Inferior parietal cortex (tissue), 1 donor: ENCODE measurements around the gene LMF1.
"Not testable (repeated sequence)": the region's sequence is repeated elsewhere in the genome, so short reads cannot be mapped to it uniquely, and the experiment has no call there.

Experiments
- DNase-seq: peaks from one replicate; pipeline ENCODE4 v3.0.0-alpha.2; 2016; ENCODE audit errors: extremely low spot score

LMF1 gene

DNA sequence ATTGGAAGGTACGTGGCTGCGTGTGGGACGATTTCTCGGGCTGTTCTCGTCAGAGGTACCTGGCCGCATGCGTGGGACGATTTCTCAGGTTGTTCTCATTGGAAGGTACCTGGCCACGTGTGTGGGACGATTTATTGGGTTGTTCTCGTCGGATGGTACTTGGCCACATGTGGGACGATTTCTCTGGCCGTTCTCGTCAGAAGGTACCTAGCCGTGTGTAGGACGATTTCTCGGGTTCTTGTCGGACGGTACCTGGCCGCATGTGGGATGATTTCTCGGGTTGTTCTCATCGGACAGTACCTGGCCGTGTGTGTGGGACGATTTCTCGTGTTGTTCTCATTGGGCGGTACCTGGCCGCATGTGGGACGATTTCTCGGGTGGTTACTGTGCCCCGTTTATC, 120.1 kb downstream of the LMF1 start:
- DNase-seq, result no peak

DNA sequence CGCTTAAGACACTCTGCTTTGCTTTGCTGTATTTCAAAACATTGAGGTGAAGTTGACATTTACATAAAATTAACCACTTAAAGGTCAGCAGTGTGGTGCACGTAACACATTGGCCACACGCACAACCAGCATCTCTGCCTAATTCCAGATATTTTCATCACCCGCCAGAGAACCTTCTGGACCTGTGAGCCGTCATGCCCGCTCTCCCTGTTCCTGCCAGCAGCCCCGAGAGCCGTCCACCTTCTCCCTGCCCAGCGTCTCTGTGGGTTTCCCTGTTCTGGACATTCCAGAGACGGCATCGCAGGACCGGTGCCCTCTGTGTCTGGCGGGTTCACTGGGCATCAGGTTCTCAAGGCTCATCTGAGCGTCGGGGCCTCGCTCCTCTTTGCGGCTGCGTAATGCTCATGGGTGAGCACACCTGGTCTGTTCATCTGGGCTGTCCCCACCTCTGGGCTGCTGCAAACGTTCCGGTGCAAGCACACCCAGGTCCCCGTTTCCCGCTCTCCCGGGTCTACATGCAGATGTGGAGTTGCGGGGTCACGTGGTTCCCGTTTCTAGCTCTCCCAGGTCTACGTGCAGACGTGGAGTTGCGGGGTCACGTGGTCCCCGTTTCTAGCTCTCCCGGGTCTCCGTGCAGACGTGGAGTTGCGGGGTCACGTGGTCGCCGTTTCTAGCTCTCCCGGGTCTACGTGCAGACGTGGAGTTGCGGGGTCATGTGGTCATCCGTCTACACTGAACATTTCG, 122.1 kb downstream of the LMF1 start:
- no peak for DNase-seq

DNA sequence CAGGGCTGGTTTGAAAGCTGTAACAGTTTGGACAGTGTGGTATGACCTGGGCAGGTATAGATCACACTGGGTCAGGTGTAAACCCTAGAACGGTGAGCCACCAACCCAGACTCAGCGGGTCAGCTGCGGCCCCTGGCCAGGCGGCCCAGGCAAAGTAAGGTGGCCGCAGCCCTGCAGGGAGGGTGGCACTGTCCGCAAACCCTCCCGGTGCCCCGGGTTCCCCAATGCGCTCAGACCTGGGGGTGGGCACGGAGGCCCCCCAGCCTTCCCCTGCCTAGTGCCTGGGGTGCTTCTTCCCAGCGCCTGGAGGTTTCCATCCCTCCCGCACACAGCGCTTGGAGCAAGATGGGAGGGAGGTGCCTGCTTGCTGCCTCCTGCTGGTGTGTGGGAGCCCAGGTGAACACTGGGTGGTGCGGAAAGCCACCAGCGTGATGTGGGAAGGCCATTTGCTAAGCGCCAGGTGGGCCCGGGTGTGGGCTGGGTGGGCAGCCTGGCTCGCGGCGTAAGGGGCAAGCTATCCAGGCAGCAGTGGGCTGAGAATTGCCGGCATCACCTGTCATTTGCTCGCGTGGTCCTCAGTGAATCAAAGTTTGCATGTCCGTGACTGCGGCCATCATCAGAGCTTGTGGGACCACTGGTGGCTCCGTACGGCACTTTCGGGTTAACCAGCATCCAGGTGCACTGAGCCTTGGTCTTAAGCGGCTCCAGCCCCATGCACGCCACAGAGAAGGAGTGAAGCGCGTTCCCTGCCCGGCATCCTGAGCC, 122.9 kb downstream of the LMF1 start:
- DNase-seq, result no peak

DNA sequence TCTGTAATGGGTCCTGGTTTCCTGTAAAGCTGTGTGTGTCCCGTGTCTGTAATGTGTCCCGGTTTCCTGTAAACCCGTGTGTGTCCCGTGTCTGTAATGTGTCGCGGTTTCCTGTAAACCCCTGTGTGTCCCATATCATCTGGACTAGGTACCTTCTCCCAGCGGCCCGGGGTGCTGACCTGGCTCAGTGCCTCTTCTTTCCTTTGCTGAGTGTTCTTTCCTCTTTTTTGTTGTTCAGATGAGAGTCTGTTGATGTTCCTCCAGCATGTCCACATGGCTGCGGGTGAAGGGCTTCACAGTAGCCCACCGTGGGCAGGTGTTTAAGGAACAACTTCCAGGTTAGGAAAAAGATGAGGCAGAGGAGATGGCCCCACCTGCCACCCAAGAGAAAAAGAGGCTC, 123.6 kb downstream of the LMF1 start:
- no peak for DNase-seq

DNA sequence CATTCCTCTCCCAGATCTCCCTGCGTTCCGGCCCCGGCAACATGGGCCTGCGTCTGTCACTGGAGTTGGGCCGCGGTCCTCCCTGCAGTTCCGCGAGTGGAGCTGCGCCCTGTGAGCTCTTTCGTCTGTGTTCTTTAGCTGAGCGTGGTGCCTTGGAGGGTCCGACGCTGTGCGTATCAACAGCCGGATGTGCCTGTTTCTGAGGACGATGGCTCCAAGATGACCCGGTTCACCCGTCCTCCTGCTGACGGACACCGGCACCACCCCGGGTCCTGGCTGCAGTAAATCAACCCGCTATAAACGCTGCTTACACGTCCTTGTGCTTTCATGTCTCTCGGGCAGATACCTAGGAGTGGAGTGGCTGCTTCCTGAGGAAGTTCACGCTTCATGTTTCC, 125.4 kb downstream of the LMF1 start:
- DNase-seq, result no peak

DNA sequence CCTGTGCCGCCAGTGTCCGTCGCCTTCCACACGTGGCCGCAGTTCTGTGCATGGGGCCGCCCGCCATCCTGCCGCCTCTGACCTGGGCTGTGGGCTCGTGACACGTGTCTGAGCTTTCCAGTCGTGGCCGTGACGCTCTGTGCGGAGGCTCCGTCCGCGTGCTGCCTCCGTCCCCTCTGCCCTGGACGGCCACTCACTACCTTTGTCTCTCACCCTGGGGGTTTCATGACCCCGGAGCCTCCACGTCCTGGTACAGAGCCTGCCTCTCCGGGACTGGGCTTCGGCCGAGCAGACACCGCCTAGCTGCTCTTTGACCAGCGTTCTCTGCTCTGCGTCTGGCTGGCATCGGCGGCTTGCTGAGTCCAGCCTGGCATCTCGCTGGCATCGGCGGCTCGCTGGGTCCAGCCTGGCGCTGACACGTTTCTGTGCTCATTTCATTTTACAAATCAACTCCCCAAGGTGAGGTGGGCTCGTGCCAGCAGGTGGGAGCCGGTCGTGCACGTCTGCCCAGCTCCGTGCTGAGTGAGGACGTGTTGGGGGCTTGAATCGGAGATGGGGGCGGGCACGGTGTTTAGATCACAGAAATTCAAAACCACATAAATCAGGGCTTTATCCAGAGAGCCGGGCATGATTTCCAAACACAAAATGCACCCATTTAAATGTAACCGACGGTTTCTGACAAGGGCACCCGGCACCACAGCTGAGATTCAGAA, 126.0 kb downstream of the LMF1 start:
- DNase-seq, result no peak

DNA sequence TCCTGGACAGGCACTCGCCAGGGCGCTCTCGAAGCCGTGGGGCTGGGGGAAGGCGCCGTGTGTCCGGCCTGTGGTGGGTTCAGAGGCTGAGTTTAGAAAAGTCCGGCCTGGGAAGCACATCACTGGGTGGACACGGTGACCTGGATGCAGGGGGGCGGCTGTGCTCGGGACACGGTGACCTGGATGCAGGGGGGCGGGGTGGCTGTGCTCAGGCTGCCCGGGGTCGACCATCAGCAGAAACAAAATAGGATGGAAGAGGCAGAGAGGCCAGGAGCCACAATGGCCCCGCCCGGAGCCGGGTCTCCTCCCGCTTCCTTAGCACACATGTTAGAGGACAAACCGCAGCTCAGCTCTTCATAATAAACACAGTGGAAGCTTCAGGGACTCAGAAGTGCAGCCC, 127.0 kb downstream of the LMF1 start:
- no peak for DNase-seq

DNA sequence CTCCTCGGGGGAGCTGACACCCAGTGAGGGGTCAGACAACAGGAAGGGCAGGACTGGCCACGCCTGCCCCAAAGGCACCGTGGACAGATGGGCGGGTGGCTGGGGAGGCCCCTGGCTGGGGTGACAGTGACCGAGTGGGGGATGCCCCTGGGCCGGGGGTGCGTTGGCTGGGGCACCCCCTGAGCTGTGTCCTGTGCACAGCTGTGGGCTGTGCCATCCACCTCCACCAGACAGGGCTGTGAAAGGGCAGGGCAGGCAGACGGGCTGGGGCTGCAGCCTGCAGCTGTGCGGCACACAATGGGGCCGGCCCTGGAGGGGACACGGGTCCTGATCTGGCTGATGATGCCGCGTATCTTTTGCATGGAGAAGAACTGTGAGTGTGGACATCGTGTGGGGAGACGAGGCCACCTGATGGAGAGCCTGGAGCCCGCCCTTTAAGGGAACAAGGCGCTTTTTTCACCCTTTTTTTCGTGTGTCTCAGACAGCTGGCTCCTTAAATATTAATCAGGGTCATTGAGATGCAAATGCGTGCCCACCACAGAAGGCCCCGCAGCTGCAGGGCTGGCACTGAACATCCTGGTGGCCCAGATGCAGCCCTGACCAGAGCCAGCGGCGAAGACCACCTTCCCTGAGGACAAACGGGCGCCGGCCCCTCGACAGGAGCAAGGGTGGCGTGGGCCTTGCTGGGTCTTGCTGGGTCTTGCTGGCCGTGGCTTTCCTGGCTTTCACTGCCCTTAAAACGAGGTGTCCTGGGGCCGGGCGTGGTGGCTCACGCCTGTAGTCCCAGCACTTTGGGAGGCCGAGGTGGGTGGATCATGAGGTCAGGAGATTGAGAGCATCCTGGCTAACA, 127.8 kb downstream of the LMF1 start:
- no peak for DNase-seq

DNA sequence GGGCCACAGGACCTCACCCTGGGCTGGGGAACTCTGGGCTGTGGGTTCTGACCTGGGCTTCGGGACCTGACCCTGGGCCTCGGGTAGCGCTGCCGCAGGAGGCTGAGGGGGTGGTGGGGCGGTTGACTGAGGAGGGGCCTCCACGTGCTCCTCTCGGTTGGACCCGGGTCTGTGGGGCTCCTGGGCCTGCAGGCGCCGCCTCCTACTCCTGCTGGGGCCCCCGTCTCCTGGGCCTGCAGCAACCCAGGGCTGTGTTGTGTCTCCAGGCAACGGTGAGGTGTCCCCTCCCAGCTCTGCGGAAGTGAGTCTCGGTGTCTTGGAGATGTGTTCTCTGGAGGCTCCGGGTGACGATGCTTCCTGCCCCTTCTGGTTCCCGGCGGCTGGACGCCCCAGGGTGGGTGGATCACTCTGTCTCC, 128.7 kb downstream of the LMF1 start:
- DNase-seq, result no peak

DNA sequence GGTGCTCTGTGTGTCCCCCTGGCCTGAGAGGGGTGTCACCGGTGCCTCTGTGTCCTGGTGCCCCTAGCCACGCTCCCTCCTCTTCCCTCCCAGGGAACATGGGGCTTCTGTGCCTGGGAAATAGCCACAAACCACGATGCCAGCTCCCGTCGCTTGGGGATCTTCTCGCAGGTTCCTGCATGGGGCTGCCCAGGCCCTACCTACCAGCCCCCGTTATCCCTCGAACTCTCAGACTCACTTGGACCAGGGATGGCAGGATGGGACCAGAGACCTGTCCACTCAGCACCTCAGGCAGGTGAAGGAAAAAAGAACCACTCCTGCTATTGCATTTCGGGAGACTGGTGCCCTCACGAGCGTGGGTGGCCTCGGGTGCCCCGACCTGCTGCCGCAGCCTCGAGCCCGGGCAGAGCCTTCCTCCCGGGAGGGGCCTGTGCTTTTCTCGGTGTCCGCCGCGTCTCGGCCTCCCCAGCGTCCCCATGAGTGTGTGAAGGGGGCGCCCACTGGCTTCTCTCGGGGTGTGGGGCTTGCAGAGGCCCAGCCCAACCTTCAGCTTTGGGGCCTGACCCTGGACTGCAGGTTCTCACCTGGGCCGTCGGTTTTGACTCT, 129.2 kb downstream of the LMF1 start:
- DNase-seq, result no peak

DNA sequence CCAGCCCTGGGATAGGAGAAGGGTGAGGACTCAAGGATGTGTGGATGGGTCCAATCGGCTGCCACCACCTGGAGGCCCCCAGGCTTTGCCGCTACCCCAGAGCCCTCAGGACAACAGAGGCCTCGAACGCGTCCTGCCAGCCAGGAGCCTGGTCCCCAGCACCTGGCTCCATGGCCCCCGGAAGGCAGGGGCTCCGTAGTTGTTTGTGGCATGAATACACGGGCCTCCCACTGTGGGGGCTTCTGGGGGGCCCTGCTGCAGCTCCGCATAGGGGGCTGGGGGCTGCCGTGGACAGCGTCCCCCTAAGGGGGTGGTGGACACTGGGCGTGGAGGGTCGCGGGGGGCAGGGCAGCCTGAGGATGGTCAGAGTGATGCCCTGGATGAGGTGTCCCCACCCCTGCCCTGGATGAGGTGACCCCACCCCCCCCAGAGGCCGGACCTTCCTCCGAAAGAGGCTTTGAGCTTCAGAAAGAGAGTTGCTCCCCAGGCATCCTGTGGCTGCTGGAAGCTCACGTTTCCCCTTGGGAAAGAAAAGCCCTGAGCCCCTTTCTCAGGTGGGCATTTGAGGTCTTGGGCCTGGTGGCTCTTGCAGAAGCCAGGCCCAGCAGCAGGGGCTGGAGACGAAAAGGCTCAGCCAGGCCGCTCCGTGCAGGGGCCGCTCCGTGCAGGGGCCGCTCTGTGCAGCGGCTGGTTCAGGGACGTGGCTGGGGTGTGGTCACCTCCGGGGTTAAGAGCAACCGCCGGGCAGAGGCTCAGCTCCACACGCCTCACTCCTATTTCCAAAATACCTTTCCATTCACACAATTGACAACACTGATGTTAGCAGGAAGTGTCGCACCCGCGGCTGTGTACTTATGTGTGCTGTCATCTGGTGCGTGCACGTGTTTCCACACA, 130.0 kb downstream of the LMF1 start:
- no peak for DNase-seq

DNA sequence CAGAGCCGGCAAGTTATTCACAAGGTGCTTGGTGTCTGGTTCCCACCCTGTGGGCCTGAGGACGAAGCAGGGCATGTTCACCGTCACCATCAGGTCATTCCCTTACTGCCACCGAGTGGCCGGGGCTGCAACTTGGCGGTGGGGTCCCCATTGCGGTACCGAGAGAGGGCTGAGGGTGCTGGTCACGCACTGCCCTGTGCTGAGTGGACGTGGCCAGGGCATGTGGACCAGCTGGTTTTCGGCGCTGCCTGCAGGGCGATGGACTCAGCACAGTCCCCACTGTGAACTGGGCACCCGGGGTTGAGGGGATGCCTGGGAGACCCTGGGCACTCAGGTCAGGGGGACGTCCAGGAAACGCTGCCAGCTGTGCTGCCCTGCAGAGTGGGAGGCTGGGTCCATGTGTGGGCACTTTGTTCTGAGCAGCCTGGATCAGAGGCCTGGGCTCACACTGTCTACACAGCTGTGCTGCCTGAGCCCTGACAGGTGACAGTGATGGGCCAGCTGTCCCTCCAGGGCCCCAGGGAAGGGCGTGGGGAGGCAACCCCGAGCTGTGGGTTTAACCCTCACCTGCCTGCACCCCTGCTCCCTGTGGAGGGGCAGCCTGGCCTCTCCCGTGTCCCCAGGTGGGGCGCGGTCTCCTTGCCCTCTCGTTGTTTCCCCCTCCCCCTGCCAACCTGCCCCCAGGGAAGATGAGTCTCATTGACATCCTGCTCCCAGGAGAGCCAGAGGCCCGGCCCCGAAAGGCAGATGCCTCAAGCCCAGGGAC, 131.0 kb downstream of the LMF1 start:
- no peak for DNase-seq

DNA sequence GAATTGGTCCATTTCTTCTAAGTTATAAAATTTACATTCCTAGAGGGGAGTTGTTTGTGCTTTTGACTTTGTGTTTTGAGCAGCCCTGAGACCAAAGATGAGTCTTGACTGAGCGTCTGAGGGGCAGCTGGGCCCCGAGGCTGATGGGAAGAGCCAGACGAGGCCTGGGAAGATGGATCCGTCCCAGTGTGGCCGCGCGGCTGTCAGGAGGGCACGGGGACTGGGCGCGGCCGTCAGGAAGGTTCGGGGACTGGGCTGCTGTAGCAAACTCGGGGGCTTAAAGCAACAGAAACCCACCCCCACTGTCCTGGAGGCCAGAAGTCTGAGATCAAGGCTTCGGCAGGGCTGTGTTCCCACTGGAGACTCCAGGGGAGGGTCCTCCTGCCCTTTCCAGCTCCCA, 132.0 kb downstream of the LMF1 start:
- DNase-seq, result no peak

DNA sequence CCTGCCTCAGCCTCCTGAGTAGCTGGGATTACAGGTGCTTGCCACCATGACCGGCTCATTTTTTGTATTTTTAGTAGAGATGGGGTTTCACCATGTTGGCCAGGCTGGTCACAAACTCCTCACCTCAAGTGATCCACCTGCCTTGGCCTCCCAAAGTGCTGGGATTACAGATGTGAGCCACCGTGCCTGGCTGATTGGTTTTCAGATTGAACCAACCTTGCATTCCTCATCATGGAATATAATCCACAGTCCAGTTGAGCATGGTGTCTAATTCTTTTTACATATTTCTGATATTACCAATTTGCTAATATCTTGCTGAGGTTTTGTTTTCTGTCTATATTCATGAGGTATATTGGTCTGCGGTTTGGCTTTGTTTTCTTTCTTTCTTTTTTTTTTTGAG, 134.0 kb downstream of the LMF1 start:
- DNase-seq, result not testable (repeated sequence)

DNA sequence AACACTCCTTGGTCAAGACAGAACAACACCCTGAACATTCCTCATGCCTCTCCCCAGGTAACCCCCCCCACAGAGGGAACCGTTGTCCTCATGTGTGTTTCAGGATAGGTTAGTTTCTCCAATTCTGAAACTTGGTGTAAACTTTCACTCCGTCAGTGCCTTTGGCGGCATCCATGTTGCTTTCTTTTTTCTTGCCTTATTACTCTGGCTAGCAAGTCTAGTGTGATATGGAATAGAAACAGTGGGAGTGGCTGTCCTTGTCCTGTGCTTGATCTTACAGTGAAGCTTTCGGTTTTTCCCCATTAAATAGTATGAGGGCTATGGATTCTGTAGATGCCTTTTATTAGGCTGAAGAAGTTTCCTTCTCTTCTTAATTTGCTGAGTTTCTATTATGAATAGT, 134.6 kb downstream of the LMF1 start:
- no peak for DNase-seq

DNA sequence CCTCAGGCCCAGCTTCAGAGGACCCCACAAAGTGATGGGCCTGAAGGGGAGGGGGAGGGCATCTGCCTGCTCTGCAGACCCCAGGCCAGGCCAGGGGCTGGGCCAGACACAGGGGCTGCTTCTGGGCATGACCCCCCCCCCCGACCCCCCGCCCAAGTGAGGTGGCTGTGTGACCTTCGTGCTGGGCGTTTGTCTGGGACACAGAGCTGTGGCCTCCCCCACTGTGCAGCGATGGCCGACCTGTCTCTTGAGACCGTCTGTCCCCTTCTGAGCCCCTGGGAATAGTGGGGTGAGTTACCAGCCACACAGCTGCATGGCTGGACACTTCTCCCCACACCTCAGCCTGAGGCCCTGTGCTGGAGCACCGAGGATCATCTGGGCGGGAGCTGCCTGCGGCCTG, 135.4 kb downstream of the LMF1 start:
- DNase-seq, result no peak

DNA sequence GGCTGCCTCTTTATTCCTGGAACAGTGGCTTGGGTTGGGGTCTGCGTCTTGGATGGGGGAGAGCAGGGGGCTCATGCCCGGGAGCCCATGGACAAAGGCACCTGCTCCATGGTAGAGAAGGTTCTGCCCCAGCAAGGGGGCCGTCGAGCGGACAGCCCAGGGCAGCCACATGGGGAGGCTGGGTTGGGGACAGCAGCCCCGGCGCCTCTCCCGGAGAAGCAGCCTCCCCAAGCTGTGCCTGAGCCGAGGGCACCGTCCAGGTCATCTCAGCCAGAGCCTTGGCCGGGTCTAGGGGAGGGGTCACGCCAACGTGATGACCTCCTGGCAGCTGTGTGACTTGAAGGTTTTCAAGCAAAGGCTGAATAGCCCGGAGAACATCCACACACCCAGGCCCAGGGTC, 137.4 kb downstream of the LMF1 start:
- no peak for DNase-seq

DNA sequence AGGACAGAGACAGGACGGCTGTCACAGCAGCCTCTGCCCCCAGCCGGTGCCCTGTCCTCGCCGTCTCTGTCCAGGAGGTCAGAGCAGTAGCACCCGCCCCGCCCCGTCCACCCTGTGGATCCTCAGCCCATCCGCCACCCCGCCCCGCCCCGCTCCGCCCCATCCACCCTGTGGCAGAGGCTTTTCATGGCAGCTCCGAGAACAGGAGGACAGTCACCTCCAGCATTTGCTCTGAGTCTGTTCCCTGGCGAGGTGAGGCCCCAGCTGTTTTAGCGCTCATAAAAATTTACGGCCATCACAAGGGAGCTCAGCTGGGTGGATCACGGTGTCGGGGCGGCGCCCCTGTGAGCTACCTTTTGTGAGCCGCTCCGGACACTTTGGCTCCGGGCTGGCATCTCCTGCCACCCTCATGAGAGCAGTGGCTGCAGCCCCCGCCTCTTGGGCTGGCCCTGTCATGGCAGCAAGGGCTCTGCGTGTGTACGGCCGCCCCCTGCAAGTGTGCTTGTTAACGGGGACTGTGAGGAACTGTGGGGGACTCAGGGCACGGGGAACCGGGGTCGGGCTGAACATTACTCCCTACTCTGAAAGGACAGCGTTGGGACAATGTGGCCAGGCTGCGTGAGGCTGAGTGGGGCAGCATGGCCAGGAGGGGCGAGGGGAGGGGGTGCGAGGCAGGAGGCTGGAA, 138.0 kb downstream of the LMF1 start:
- no peak for DNase-seq
